Stimulated activated CD4-positive, alpha-beta T cell treated with anti-CD3 and anti-CD28 coated beads, Interleukin-15, amount 100 ng/mL, for 1 hour (primary cell): Measurements from ENCODE around the gene BPIFB6.

Source experiments
- DNase-seq, 2 donors: peaks; one replicate each; pipeline ENCODE4 v3.0.0-alpha.2; 2020; ENCODE audit warnings: low read depth in 1 of 2, low spot score in 1 of 2

The BPIFB6 gene

GRCh38 chr20:33082546-33082945 lies 51.1 kb downstream of the BPIFB6 start:
- DNase-seq, result no peak

GRCh38 chr20:33083544-33084340 lies 52.3 kb downstream of the BPIFB6 start:
- no peak for DNase-seq

GRCh38 chr20:33084722-33085121 lies 53.3 kb downstream of the BPIFB6 start:
- no peak for DNase-seq

- no peak for DNase-seq
These were observed 54.7 kb downstream of the BPIFB6 start for GRCh38 chr20:33086052-33086722.

- no peak for DNase-seq
These were observed 59.7 kb downstream of the BPIFB6 start for GRCh38 chr20:33091147-33091546.

- no peak for DNase-seq
These were observed 60.2 kb downstream of the BPIFB6 start for GRCh38 chr20:33091693-33092092.

GRCh38 chr20:33092361-33092760 lies 60.9 kb downstream of the BPIFB6 start:
- DNase-seq, result no peak

- no peak for DNase-seq
These were observed 61.6 kb downstream of the BPIFB6 start for GRCh38 chr20:33093074-33093473.

- DNase-seq, result no peak
These were observed 62.1 kb downstream of the BPIFB6 start for GRCh38 chr20:33093582-33093981.
